ENCODE results near the gene LRRC45.

DNA sequence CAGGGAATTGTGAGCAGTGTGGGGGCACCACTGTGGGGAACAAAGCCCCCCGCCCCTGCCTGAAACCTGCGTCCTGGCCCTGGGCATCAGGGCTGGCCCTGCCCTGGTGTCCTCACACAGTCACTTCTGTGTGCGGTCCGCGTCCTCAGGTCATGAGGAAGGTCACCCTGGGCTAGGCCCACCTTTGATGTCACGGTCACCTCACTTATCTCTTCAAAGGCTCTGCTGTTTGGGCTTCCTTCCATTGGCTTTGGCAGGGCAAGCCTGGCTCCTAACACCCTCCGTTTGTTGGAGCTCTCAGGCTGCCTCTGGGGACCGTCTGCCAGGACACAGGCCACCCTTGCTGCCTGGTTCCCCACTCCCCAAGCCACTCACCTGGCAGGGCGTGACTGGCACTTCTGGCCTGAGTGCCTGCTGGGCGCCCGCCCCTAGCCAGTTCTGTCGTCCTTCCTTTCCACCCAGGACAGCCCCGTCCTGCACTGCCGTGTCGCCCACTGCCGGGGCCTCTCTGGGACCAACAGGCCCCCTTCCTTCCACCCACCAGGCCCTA is 9.3 kb upstream of the LRRC45 start:
- TF ChIP-seq, protein P1, sequence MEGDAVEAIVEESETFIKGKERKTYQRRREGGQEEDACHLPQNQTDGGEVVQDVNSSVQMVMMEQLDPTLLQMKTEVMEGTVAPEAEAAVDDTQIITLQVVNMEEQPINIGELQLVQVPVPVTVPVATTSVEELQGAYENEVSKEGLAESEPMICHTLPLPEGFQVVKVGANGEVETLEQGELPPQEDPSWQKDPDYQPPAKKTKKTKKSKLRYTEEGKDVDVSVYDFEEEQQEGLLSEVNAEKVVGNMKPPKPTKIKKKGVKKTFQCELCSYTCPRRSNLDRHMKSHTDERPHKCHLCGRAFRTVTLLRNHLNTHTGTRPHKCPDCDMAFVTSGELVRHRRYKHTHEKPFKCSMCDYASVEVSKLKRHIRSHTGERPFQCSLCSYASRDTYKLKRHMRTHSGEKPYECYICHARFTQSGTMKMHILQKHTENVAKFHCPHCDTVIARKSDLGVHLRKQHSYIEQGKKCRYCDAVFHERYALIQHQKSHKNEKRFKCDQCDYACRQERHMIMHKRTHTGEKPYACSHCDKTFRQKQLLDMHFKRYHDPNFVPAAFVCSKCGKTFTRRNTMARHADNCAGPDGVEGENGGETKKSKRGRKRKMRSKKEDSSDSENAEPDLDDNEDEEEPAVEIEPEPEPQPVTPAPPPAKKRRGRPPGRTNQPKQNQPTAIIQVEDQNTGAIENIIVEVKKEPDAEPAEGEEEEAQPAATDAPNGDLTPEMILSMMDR (conservative IDR thresholded peaks at IDR 0.05; ENCODE audit: low read length): no peak
- no peak for TF ChIP-seq EZH2phosphoT487 (IDR thresholded peaks at IDR 0.05; ENCODE audit: borderline replicate concordance, low read depth, low read length)
